ENCODE results near the gene RBKS.
"Not testable (repeated sequence)": the region's sequence is repeated elsewhere in the genome, so short reads cannot be mapped to it uniquely, and the experiment has no call there.

Gene RBKS

GRCh38 chr2:27903649-27904404 is 13.6 kb upstream of the RBKS start:
- DNase-seq, result no peak

GRCh38 chr2:27903018-27903417 is 12.8 kb upstream of the RBKS start:
- no peak for DNase-seq

DNA sequence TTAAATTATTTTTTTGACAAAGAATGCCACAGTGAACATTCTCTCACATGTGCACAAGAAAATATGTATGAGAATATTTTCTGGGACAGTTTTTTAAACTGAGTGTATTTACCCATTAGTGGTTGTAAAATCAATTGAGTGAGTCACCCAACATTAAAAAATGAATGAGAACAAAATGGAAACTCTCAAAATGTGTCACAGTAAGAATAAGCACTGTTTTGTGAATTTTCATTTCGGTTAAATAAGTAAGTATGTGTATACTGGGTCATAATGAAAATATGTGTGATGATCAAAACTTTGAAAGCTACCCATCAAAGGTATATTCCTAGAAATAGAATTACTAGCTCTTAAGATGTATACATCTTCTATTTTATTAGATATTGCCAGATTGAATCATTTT is 11.9 kb upstream of the RBKS start:
- DNase-seq, result no peak

- DNase-seq, result no peak
Measured at GRCh38 chr2:27901234-27901633, 11.0 kb upstream of the RBKS start.

DNA sequence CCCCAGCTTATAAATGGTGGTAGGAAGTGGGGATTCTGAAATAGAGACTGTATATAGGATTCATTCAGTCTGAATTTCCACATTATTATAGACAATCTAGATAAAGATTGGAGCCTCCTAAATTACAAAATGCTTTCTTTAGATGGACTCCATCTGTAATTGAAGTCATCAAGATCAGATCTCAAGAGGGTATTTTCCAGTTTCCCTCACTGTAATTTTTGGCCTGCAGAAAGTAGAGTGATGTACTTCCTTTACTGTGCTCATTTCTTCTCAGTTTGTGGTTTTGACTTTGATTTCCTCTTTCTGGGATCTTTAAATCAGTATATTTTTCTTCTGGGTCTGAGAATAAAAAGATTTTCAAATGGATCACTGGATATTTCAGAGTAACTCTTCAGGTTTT is 7.5 kb upstream of the RBKS start:
- DNase-seq, result no peak

GRCh38 chr2:27893006-27893405 is 2.8 kb upstream of the RBKS start:
- DNase-seq, result no peak

DNA sequence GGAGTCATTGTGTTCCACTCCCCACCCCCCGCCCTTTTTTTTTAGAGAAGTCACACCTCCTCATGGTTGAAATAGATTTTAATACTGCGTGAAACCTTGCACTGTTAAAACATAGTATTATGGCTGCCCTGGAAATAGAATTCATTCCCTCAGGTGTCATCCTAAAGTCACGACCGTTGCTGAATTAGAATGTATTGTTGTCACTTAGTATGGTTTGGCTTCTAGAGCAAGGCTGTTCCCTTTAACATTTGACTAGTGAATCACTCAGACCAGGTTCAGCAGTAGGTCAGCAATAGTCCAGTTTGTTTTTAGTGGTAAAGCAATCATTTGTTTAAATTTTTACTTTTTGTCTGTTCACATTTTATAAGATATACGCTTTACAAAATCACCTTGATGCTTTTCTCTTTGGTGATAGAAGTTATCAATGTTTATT is 1.5 kb upstream of the RBKS start:
- DNase-seq, result no peak

DNA sequence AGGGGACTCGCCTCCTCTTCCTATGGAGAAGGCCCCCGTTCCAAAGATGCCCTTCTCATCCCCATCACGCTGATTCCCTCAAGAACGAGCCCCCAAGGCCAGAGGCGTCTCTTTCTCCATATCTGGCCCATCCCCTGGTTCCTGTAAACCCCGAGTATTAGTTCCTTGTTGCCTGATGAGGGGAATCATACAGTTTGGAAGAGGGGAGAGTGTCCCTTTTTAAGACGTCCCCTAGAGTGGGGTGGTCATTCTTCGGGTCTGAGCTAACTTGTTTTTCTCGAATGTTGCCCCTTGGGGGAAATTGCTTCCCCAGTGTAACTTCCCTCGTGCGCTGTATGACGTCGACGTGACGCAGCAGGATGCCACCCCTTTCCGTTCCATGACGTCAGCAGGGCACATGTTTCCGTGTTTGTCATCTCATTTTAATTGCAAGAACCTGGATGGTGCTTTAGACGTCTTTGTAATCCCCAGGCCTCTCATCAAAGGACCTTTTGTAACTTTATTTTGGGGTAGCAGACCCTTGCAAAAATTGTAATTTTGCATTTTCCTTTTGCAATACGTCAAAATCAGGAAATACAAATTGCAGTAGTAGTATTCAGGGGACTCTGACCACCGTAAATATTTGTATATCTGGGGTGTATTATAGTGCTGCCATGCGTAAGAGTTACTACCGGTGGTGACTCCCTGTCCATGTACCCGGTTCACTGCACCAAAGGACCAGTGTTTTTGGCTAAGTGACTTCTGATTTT is 911 bp upstream of the RBKS start:
- DNase-seq, result peak; percentile 82

- no peak for DNase-seq
Measured at GRCh38 chr2:27889774-27890145, 427 bp downstream of the RBKS start.

DNA sequence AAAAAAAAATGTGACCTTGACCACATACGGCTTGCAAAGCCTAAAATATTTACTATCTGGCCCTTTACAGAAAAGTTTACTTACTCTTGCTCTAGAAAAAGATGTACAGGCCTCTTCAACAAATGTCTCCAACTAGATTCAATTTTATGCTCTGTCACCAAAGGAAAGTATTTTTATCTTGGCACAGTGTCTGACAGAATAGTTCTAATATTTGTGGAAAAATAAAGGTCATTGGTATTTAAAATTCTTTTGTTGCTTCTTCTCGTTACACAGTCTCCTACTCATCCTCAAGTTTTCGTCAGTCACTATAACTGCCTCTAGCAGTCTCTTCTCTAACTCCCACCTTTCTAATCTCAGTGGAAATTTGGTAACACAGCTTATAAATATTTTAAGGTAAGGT is 1.4 kb downstream of the RBKS start:
- DNase-seq, result no peak

- DNase-seq, result no peak
Measured at GRCh38 chr2:27887830-27888229, 2.4 kb downstream of the RBKS start.

DNA sequence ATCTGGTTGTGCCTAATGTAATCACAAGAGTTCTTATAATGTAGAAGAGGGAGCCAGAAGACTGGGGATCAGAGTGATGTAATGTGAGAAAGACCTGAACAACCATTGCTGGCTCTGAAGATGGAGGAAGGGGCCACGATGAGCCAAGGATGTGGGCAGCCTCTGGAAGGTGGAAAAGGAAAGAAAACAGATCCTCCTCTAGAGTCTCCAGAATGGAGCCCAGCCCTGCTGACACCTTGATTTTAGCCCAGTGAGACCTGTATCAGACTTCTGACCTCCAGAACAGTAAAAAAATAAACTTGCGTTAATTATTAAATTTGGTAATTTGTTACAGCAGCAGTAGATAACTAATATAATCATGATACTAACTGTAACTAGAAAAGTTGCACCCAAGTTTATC is 3.1 kb downstream of the RBKS start:
- DNase-seq, result no peak

GRCh38 chr2:27886322-27886721 is 3.9 kb downstream of the RBKS start:
- no peak for DNase-seq

DNA sequence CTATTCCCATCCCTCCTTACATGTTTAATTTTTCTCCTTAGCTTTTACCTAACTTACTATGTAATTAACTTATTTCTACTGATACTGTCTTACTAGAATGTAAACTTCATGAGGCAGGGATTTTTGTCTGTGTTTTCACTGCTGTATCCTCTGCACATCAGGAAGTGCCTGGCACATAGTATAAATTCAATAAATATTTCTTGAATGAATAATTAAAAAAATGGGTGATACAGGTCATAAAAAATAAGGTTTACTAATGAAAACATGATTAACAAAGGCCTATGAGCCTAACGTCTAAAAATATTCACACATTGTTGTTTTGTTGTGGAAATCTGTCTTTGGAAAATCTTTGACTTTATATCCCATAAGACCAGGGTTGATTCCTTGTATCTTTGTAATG is 4.5 kb downstream of the RBKS start:
- DNase-seq, result no peak

GRCh38 chr2:27885234-27885633 is 5.0 kb downstream of the RBKS start:
- no peak for DNase-seq

- DNase-seq, result no peak
Measured at GRCh38 chr2:27884601-27885000, 5.6 kb downstream of the RBKS start.

DNA sequence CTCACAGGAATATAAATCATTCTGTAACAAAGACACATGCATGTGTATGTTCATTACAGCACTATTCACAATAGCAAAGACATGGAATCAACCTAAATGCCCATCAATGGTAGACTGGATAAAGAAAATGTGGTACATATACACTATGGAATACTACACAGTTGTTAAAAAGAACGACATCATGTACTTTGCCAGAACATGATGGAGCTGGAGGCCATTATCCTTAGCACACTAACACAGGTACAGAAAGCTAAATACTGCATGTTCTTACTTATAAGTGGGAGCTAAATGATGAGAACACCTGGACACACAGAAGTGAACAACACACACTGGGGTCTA is 7.6 kb downstream of the RBKS start:
- DNase-seq, result not testable (repeated sequence)

GRCh38 chr2:27881815-27882583 is 8.2 kb downstream of the RBKS start:
- DNase-seq, result not testable (repeated sequence)

DNA sequence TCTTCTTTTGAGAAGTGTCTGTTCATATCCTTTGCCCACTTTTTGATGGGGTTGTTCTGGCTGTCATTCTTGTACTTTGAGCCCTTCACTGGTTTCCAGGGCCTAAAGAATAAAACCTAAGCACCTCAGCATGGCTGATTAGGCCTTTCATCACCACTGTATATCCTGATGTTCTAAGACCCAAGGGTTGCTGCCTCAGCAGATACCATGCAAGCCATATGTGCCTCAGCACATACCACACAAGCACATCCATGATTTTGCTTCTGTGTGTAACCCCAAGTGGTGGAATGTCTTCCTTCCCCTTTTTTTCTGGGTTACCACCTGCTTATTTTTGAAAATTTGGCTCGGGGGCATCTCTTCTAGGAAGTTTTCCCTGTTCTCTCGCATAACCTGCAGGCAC is 11.4 kb downstream of the RBKS start:
- no peak for DNase-seq

DNA sequence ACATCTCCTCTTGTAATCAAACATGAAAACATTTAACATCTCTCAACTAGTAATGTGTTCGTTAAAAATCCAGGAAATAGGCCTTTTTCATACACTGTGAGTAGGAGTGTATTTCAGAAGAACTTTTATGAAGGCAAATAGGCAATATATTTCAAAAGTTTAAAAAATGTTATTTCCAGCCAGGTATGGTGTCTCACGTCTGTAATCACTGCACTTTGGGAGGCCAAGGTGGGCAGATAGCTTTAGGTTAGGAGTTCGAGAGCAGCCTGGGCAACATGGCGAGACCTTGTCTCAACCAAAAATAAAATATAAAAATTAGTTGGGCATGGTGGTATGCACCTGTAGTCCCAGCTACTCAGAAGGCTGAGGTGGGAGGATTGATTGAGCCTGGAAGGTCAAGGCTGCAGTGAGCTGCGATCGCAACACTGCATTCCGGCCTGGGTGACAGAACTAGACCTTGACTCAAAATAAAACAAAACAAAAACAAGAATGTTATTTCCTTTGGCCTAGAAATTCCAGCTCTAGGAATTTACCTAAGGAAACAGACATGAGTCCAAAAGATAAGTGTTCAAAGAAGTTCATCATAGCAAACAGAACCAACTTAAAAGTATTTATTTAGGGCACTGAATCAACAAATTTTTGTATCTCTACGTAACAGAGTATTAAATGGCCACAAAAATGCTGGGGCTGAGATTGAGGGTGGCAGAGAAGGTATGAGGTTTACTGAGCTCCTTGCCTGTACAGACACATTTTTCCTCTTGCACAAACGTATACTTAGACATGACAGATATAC is 14.9 kb downstream of the RBKS start:
- DNase-seq, result no peak

DNA sequence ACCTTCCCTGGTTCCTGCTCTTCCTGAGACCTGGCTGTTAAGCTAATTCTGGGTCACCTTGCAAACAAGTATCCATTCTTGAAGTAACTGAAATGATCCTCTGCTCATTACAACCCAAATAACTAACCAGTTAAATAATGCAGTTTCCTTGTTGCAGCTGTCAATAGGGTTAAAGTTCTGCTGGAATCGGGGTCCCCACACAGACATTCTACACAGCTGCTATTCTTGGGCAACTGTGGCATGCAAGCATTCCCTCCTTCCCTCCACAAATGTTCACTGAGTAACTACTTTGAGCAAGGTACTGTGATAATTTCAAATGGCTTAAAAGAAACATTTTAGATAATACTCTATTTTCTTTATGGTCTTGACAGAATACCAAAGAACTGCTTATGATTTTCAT is 17.1 kb downstream of the RBKS start:
- no peak for DNase-seq

DNA sequence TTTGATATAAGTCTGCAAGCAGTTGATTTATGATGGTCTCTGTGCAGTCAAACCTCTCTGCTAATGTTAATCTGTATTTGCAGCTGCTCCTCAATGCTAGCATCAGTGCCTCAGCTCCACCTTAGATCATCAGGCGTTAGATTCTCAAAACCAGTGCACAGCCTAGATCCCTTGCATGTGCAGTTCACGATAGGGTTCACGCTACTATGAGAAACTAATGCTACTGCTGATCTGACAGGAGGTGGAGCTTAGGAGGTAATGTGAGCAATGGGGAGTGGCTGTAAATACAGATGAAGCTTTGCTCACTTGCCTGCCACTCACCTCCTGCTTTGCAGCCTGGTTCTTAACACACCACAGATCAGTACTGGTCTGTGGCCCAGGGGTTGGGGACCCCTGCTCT is 18.4 kb downstream of the RBKS start:
- no peak for DNase-seq

GRCh38 chr2:27870724-27871123 is 19.5 kb downstream of the RBKS start:
- no peak for DNase-seq
